Measurements from ENCODE around the gene ANKAR.
"Not testable (repeated sequence)": the region's sequence is repeated elsewhere in the genome, so short reads cannot be mapped to it uniquely, and the experiment has no call there.

Gene ANKAR

DNA sequence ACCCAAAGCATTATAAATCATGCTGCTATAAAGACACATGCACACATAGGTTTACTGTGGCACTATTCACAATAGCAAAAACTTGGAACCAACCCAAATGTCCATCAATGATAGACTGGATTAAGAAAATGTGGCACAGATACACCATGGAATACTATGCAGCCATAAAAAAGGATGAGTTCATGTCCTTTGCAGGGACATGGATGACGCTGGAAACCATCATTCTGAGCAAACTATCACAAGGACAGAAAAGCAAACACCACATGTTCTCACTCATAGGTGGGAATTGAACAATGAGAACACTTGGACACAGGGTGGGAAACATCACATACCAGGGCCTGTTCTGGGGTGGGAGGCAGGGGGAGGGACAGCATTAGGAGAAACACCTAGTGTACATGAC lies 43.1 kb downstream of the ANKAR start:
- DNase-seq; H3K9ac ChIP-seq (ENCODE audit: low read length); H3K4me3 ChIP-seq (ENCODE audit: insufficient read depth in 1 of 2, low read depth in 1 of 2, low read length in 2 of 2); H3K27ac ChIP-seq (ENCODE audit: low read length, poor library complexity, severe bottlenecking); H2BK12ac ChIP-seq (ENCODE audit: low read length in 2 of 2); H4K8ac ChIP-seq (ENCODE audit: low read length); H3K27me3 ChIP-seq (ENCODE audit: control insufficient read depth in 1 of 2, insufficient read depth in 1 of 2, low read length in 2 of 2); H3K4ac ChIP-seq (ENCODE audit: low read depth in 1 of 2, low read length in 2 of 2); H2AK5ac ChIP-seq (ENCODE audit: low read length, severe bottlenecking); H2AFZ ChIP-seq (ENCODE audit: low read depth, low read length); H2BK5ac ChIP-seq (ENCODE audit: low read depth, low read length, poor library complexity, severe bottlenecking); H3K9me3 ChIP-seq (ENCODE audit: control insufficient read depth, low read length); H3K23ac ChIP-seq (ENCODE audit: low read length in 2 of 2); H4K91ac ChIP-seq (ENCODE audit: low read length); H3K79me1 ChIP-seq (replicated peaks; ENCODE audit: low read length, poor library complexity, severe bottlenecking); H3K36me3 ChIP-seq (ENCODE audit: control insufficient read depth in 1 of 2, insufficient read depth in 2 of 2, low read depth in 1 of 2, low read length in 2 of 2); H3K14ac ChIP-seq (ENCODE audit: low read length in 2 of 2); H2BK15ac ChIP-seq (ENCODE audit: low read depth, poor library complexity, severe bottlenecking); H3K4me1 ChIP-seq (ENCODE audit: control insufficient read depth, insufficient read depth, low read depth, low read length); H2BK120ac ChIP-seq (ENCODE audit: low read depth, low read length); H3K4me2 ChIP-seq (ENCODE audit: low read length, poor library complexity, severe bottlenecking); H3K18ac ChIP-seq (ENCODE audit: low read depth in 1 of 2, low read length in 2 of 2): not testable (repeated sequence)
- WGBS: no CpG with 5 or more reads among the region's 1 CpG

DNA sequence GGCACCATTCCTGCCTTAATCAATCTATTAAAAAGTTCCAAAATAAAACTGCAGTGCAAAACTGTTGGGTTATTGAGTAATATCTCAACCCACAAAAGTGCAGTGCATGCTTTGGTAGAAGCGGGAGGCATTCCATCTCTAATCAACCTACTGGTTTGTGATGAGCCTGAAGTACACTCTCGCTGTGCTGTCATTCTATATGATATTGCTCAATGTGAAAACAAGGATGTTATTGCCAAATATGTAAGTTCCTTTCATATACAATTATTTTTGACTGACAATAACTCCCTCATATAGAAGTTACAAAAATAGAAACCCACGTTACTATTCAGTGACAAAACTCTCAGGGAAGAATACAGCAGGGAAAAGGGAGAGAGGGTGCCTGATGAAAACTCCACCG lies 45.1 kb downstream of the ANKAR start:
- Histone ChIP-seq H3K27me3 (ENCODE audit: control insufficient read depth in 1 of 2, insufficient read depth in 1 of 2, low read length in 2 of 2) (no peaks in the 10 kb centered on the region), H3K23ac (ENCODE audit: low read length in 2 of 2) (no peak overlapping the region), H3K4me2 (ENCODE audit: low read length, poor library complexity, severe bottlenecking) (no peak overlapping the region), H3K14ac (ENCODE audit: low read length in 2 of 2) (no peak overlapping the region), H2AK5ac (ENCODE audit: low read length, severe bottlenecking) (no peak overlapping the region), H2BK5ac (ENCODE audit: low read depth, low read length, poor library complexity, severe bottlenecking) (no peak overlapping the region), H2AFZ (ENCODE audit: low read depth, low read length) (no peak overlapping the region), H2BK120ac (ENCODE audit: low read depth, low read length) (no peak overlapping the region), H2BK12ac (ENCODE audit: low read length in 2 of 2) (no peak overlapping the region), H3K79me1 (replicated peaks; ENCODE audit: low read length, poor library complexity, severe bottlenecking) (no peaks in the 10 kb centered on the region), H3K4me1 (ENCODE audit: control insufficient read depth, insufficient read depth, low read depth, low read length) (no peaks in the 10 kb centered on the region), H3K4ac (ENCODE audit: low read depth in 1 of 2, low read length in 2 of 2) (no peak overlapping the region), H3K27ac (ENCODE audit: low read length, poor library complexity, severe bottlenecking) (no peak overlapping the region), H4K8ac (ENCODE audit: low read length) (no peak overlapping the region), H3K9ac (ENCODE audit: low read length) (no peak overlapping the region), H3K18ac (ENCODE audit: low read depth in 1 of 2, low read length in 2 of 2) (no peak overlapping the region), H3K36me3 (ENCODE audit: control insufficient read depth in 1 of 2, insufficient read depth in 2 of 2, low read depth in 1 of 2, low read length in 2 of 2) (no peaks in the 10 kb centered on the region), H4K91ac (ENCODE audit: low read length) (no peak overlapping the region), H3K4me3 (ENCODE audit: insufficient read depth in 1 of 2, low read depth in 1 of 2, low read length in 2 of 2) (no peak overlapping the region), H3K9me3 (ENCODE audit: control insufficient read depth, low read length) (no peaks in the 10 kb centered on the region), H2BK15ac (ENCODE audit: low read depth, poor library complexity, severe bottlenecking) (no peak overlapping the region)
- 97% methylated on average over 3 of the region's 4 CpGs for WGBS
- no peak for DNase-seq

GRCh38 chr2:189723192-189723591 lies 48.7 kb downstream of the ANKAR start:
- Histone ChIP-seq H3K27me3 (ENCODE audit: control insufficient read depth in 1 of 2, insufficient read depth in 1 of 2, low read length in 2 of 2) (no peaks in the 10 kb centered on the region), H4K91ac (ENCODE audit: low read length) (no peak overlapping the region), H3K9me3 (ENCODE audit: control insufficient read depth, low read length) (no peaks in the 10 kb centered on the region), H3K4me1 (ENCODE audit: control insufficient read depth, insufficient read depth, low read depth, low read length) (no peaks in the 10 kb centered on the region), H3K23ac (ENCODE audit: low read length in 2 of 2) (no peak overlapping the region), H3K4me2 (ENCODE audit: low read length, poor library complexity, severe bottlenecking) (no peak overlapping the region), H3K79me1 (replicated peaks; ENCODE audit: low read length, poor library complexity, severe bottlenecking) (no peaks in the 10 kb centered on the region), H2BK120ac (ENCODE audit: low read depth, low read length) (no peak overlapping the region), H2AFZ (ENCODE audit: low read depth, low read length) (no peak overlapping the region), H2BK15ac (ENCODE audit: low read depth, poor library complexity, severe bottlenecking) (no peak overlapping the region), H3K18ac (ENCODE audit: low read depth in 1 of 2, low read length in 2 of 2) (no peak overlapping the region), H2BK5ac (ENCODE audit: low read depth, low read length, poor library complexity, severe bottlenecking) (no peak overlapping the region), H3K4me3 (ENCODE audit: insufficient read depth in 1 of 2, low read depth in 1 of 2, low read length in 2 of 2) (no peak overlapping the region), H3K9ac (ENCODE audit: low read length) (no peak overlapping the region), H2AK5ac (ENCODE audit: low read length, severe bottlenecking) (no peak overlapping the region), H3K4ac (ENCODE audit: low read depth in 1 of 2, low read length in 2 of 2) (no peak overlapping the region), H3K36me3 (ENCODE audit: control insufficient read depth in 1 of 2, insufficient read depth in 2 of 2, low read depth in 1 of 2, low read length in 2 of 2) (no peaks in the 10 kb centered on the region), H3K27ac (ENCODE audit: low read length, poor library complexity, severe bottlenecking) (no peak overlapping the region), H2BK12ac (ENCODE audit: low read length in 2 of 2) (no peak overlapping the region), H4K8ac (ENCODE audit: low read length) (no peak overlapping the region), H3K14ac (ENCODE audit: low read length in 2 of 2) (no peak overlapping the region)
- DNase-seq: no peak

All from mesenchymal stem cell (in vitro differentiated cells and primary cell).